Tibial nerve (tissue), 4 donors: ENCODE data around the gene TBC1D5. TPM values are rescaled to one million over a fixed set of nuclear protein-coding genes. Genes with fewer than 3 reads are reported as not detected.

Experiments used
- DNase-seq, 2 donors: peaks; one replicate each; pipeline ENCODE4 v3.0.0-alpha.2; 2019; ENCODE audit warnings: low spot score in 2 of 2
- H3K27ac ChIP-seq, 4 donors: fragments of 200-600 bp; sonication (generic) in 3 of 4; one replicate each; pipeline ENCODE4 v1.5.1; 2017 to 2019; ENCODE audit warnings: mild to moderate bottlenecking in 1 of 4
- H3K27me3 ChIP-seq, 2 donors: fragments of 200-600 bp; sonication (generic) in 1 of 2; one replicate each; pipeline versions ENCODE4 v1.5.1 to v1.6.0; 2017 to 2019
- H3K36me3 ChIP-seq, 3 donors: fragments of 200-600 bp; sonication (generic); one replicate each; pipeline ENCODE4 v1.5.1; 2018 to 2019
- H3K4me1 ChIP-seq, 4 donors: fragments of 200-600 bp; sonication (generic) in 3 of 4; one replicate each; pipeline ENCODE4 v1.5.1; 2017 to 2019
- H3K4me3 ChIP-seq, 4 donors: fragments of 200-600 bp; sonication (generic) in 3 of 4; one replicate each; pipeline ENCODE4 v1.5.1; 2017 to 2019; ENCODE audit warnings: mild to moderate bottlenecking in 1 of 4, moderate library complexity in 1 of 4
- H3K9me3 ChIP-seq, 4 donors: fragments of 200-600 bp; sonication (generic) in 3 of 4; one replicate each; pipeline ENCODE4 v1.5.1; 2017 to 2019
- CTCF ChIP-seq, 5 experiments: fragments of 200-600 bp in 3 of 5; fragments of 450-650 bp in 2 of 5; sonication (generic) in 3 of 5; IDR thresholded peaks; one replicate each; pipeline ENCODE4 v1.5.1; 2016 to 2019; ENCODE audit warnings: antibody characterized with exemption in 5 of 5, mild to moderate bottlenecking in 3 of 5, moderate library complexity in 2 of 5
- EP300 ChIP-seq, 2 donors: sonication (generic); formaldehyde crosslinking; IDR thresholded peaks; one replicate each; pipeline ENCODE4 v1.6.1; 2017; ENCODE audit warnings: antibody characterized with exemption in 2 of 2, mild to moderate bottlenecking in 1 of 2
- POLR2A ChIP-seq, 2 donors: fragments of 450-650 bp; IDR thresholded peaks; one replicate each; pipeline ENCODE4 v1.6.1; 2017; ENCODE audit warnings: antibody characterized with exemption in 2 of 2, mild to moderate bottlenecking in 2 of 2, moderate library complexity in 2 of 2
- WGBS, 2 donors: methylation state at CpG; one replicate each; pipeline ENCODE4 v1.1.5; 2018; 5-methylcytosine and 5-hydroxymethylcytosine counted together
- total RNA-seq, 4 donors: library from RNA; depleted of rRNA; stranded (reverse); fragments of >200 nt; gene quantifications; one replicate each; pipeline ENCODE4 v1.1.0, GENCODE V29; 2016

Gene TBC1D5
- total RNA-seq, 4 donors from 2014 or later = 55.2 to 128 (median 79.4) TPM

GRCh38 chr3:17217588-17217987, 524.8 kb downstream of the TBC1D5 start:
- no peak for TF ChIP-seq POLR2A (IDR thresholded peaks at IDR 0.05)
- no peak for TF ChIP-seq CTCF (IDR thresholded peaks at IDR 0.05)
- TF ChIP-seq EP300 (IDR thresholded peaks at IDR 0.05) = no peak
- H3K4me1 ChIP-seq = no peaks in the 10 kb centered on the region
- no peak for DNase-seq
- H3K9me3 ChIP-seq = peaks cover 0 to 6% (median 0%) of the 10 kb centered on the region in 4 donors
- H3K4me3 ChIP-seq = no peak overlapping the region
- no peak overlapping the region for H3K27ac ChIP-seq
- no peaks in the 10 kb centered on the region for H3K27me3 ChIP-seq
- peaks cover 0 to 37% (median 0%) of the 10 kb centered on the region in 3 donors for H3K36me3 ChIP-seq

- 83 to 90% methylated on average over 3 of the region's 3 CpGs for WGBS, 2 donors
- Histone ChIP-seq H3K9me3 (no peaks in the 10 kb centered on the region), H3K36me3 (peaks cover 0 to 47% (median 0%) of the 10 kb centered on the region in 3 donors), H3K4me3 (no peak overlapping the region), H3K27ac (no peak overlapping the region), H3K27me3 (no peaks in the 10 kb centered on the region), H3K4me1 (no peaks in the 10 kb centered on the region)
- no peak for DNase-seq
- TF ChIP-seq EP300 (IDR thresholded peaks at IDR 0.05) (no peak), CTCF (IDR thresholded peaks at IDR 0.05) (no peak), POLR2A (IDR thresholded peaks at IDR 0.05) (no peak)
Measured at GRCh38 chr3:17213102-17213501, 529.3 kb downstream of the TBC1D5 start.

- TF ChIP-seq POLR2A (IDR thresholded peaks at IDR 0.05) (no peak), EP300 (IDR thresholded peaks at IDR 0.05) (no peak), CTCF (IDR thresholded peaks at IDR 0.05) (no peak)
- Histone ChIP-seq H3K4me1 (no peaks in the 10 kb centered on the region), H3K27me3 (no peaks in the 10 kb centered on the region), H3K36me3 (peaks cover 0 to 74% (median 0%) of the 10 kb centered on the region in 3 donors), H3K4me3 (no peak overlapping the region), H3K27ac (no peak overlapping the region), H3K9me3 (peaks cover 0 to 7% (median 0%) of the 10 kb centered on the region in 4 donors)
- DNase-seq = no peak
- 87 to 88% methylated on average over 4 of the region's 4 CpGs for WGBS, 2 donors
Measured at GRCh38 chr3:17207979-17208378, 534.5 kb downstream of the TBC1D5 start.

- TF ChIP-seq POLR2A (IDR thresholded peaks at IDR 0.05) (no peak), CTCF (IDR thresholded peaks at IDR 0.05) (no peak), EP300 (IDR thresholded peaks at IDR 0.05) (no peak)
- H3K27ac ChIP-seq = no peak overlapping the region
- H3K27me3 ChIP-seq = no peaks in the 10 kb centered on the region
- H3K36me3 ChIP-seq = peaks cover 0 to 74% (median 0%) of the 10 kb centered on the region in 3 donors
- no peaks in the 10 kb centered on the region for H3K4me1 ChIP-seq
- no peak for DNase-seq
- peaks cover 0 to 17% (median 3%) of the 10 kb centered on the region in 4 donors for H3K9me3 ChIP-seq
- H3K4me3 ChIP-seq = no peak overlapping the region
Measured at GRCh38 chr3:17207019-17207418, 535.4 kb downstream of the TBC1D5 start.

GRCh38 chr3:17204049-17204650, 538.3 kb downstream of the TBC1D5 start:
- H3K4me1 ChIP-seq = no peaks in the 10 kb centered on the region
- TF ChIP-seq EP300 (IDR thresholded peaks at IDR 0.05) (no peak), CTCF (IDR thresholded peaks at IDR 0.05) (no peak), POLR2A (IDR thresholded peaks at IDR 0.05) (no peak)

More at GRCh38 chr3:17204049-17204650, 538.3 kb downstream of the TBC1D5 start:
- no peaks in the 10 kb centered on the region for H3K27me3 ChIP-seq
- WGBS, 2 donors = 37 to 54% methylated on average over 3 of the region's 3 CpGs
- no peak for DNase-seq
- H3K27ac ChIP-seq = no peak overlapping the region
- H3K36me3 ChIP-seq = peaks cover 0 to 64% (median 0%) of the 10 kb centered on the region in 3 donors
- peaks cover 0 to 17% (median 3%) of the 10 kb centered on the region in 4 donors for H3K9me3 ChIP-seq
- no peak overlapping the region for H3K4me3 ChIP-seq
